CD4-positive, CD25-positive, alpha-beta regulatory T cell (primary cell): ENCODE measurements around the gene SLC35E2B. TPM values are rescaled to one million over a fixed set of nuclear protein-coding genes. Genes with fewer than 3 reads are reported as not detected.

Experiments
- ATAC-seq, 2 donors: fragments of 150-1000 bp; cut with Tn5 transposase; one replicate each; pipeline ENCODE4 v1.10.0; 2021; ENCODE audit warnings: low read depth in 2 of 2, moderate number of reproducible peaks in 2 of 2, moderate library complexity in 1 of 2
- DNase-seq, 3 donors: peaks; one replicate each; pipeline versions ENCODE4 v3.0.0 to v3.0.0-alpha.2; 2012 to 2022; ENCODE audit warnings: mixed read lengths in 1 of 3
- H3K27ac ChIP-seq: one replicate; pipeline ENCODE4 v1.7.0; 2013; ENCODE audit warnings: mild to moderate bottlenecking, low read length; ENCODE audit not compliant: insufficient read depth, poor library complexity, severe bottlenecking
- H3K27me3 ChIP-seq: one replicate; pipeline ENCODE4 v1.7.0; 2013; ENCODE audit warnings: low read length; ENCODE audit not compliant: control insufficient read depth, insufficient read depth
- H3K36me3 ChIP-seq: one replicate; pipeline ENCODE4 v1.7.0; 2013; ENCODE audit warnings: mild to moderate bottlenecking, low read length, moderate library complexity; ENCODE audit not compliant: control insufficient read depth, insufficient read depth
- H3K4me1 ChIP-seq: 2 replicates; pipeline ENCODE4 v1.7.0; 2013; ENCODE audit warnings: mild to moderate bottlenecking, low read length; ENCODE audit not compliant: insufficient read depth, control insufficient read depth, poor library complexity, severe bottlenecking
- H3K4me3 ChIP-seq: one replicate; pipeline ENCODE4 v1.7.0; 2013; ENCODE audit warnings: low read depth, mild to moderate bottlenecking, low read length, moderate library complexity
- H3K9me3 ChIP-seq, 2 experiments: 1 replicate in 1 of 2; 2 replicates in 1 of 2; pipeline ENCODE4 v1.7.0; 2013; ENCODE audit warnings: low read length in 2 of 2, mild to moderate bottlenecking in 1 of 2, moderate library complexity in 1 of 2; ENCODE audit not compliant: control insufficient read depth in 2 of 2
- H3K27ac Mint-ChIP-seq, 3 donors: one replicate each; pipeline ENCODE4 v1.8.0; 2020 to 2022; ENCODE audit warnings: mild to moderate bottlenecking in 3 of 3, mixed read lengths in 3 of 3, moderate library complexity in 2 of 3
- H3K27me3 Mint-ChIP-seq: one replicate; pipeline ENCODE4 v1.8.0; 2022; ENCODE audit warnings: mild to moderate bottlenecking, mixed read lengths
- H3K36me3 Mint-ChIP-seq: one replicate; pipeline ENCODE4 v1.8.0; 2020; ENCODE audit warnings: mixed read lengths
- H3K4me1 Mint-ChIP-seq, 4 donors: one replicate each; pipeline ENCODE4 v1.8.0; 2020 to 2022; ENCODE audit warnings: mixed read lengths in 4 of 4, mild to moderate bottlenecking in 1 of 4
- H3K4me3 Mint-ChIP-seq, 4 donors: one replicate each; pipeline ENCODE4 v1.8.0; 2020 to 2022; ENCODE audit warnings: mild to moderate bottlenecking in 4 of 4, mixed read lengths in 4 of 4, moderate library complexity in 3 of 4
- H3K9me3 Mint-ChIP-seq, 7 donors: one replicate each; pipeline ENCODE4 v1.8.0; 2020 to 2022; ENCODE audit warnings: mixed read lengths in 7 of 7, mild to moderate bottlenecking in 3 of 7, moderate library complexity in 2 of 7
- polyA plus RNA-seq, 4 donors: library from polyadenylated mRNA; unstranded; fragments of 300-500 nt; fragmentation: Illumina TruSeq; gene quantifications; one replicate each; pipeline ENCODE4 v1.2.3, GENCODE V29; 2021
- total RNA-seq: library from RNA; stranded (reverse); gene quantifications from one replicate; pipeline ENCODE4 v1.2.3, GENCODE V29; 2022

Gene SLC35E2B
- total and polyA plus RNA-seq, 5 donors from 2014 or later: 25.8 to 77.6 (median 31.7) TPM

- Histone ChIP-seq H3K27me3 (no peaks in the 10 kb centered on the region), H3K4me1 (peaks cover 29% of the 10 kb centered on the region), H3K9me3 (no peaks in the 10 kb centered on the region), H3K4me3 (no peak overlapping the region), H3K27ac (peak overlapping the region; percentile 79), H3K36me3 (no peaks in the 10 kb centered on the region)
- DNase-seq (peak; percentile 91 to 97 (median 97)), ATAC-seq (peak; percentile 84)
- H3K4me3 Mint-ChIP-seq: peak overlapping the region; percentile 85 to 94 (median 92)
- H3K27ac Mint-ChIP-seq: peak overlapping the region; percentile 72 to 97 (median 96)
- H3K36me3 Mint-ChIP-seq: no peaks in the 10 kb centered on the region
- H3K27me3 Mint-ChIP-seq: peaks cover 6% of the 10 kb centered on the region
- H3K9me3 Mint-ChIP-seq: peaks cover 0 to 2% (median 0%) of the 10 kb centered on the region in 7 donors
- H3K4me1 Mint-ChIP-seq: peaks cover 0 to 6% (median 3%) of the 10 kb centered on the region in 4 donors
Measured at GRCh38 chr1:1630191-1630964, 62.2 kb downstream of the SLC35E2B start.

- DNase-seq (peak; percentile 72 to 76 (median 75)), ATAC-seq (peak; percentile 33 to 46)
- Mint-ChIP-seq H3K27ac (peak overlapping the region; percentile 14 to 73 (median 72)), H3K36me3 (no peaks in the 10 kb centered on the region), H3K9me3 (peaks cover 0 to 2% (median 0%) of the 10 kb centered on the region in 7 donors), H3K4me1 (peaks cover 0 to 6% (median 3%) of the 10 kb centered on the region in 4 donors), H3K27me3 (peaks cover 6% of the 10 kb centered on the region), H3K4me3 (peak overlapping the region; percentile 73 to 86 (median 80))
- no peaks in the 10 kb centered on the region for H3K9me3 ChIP-seq
- no peaks in the 10 kb centered on the region for H3K27me3 ChIP-seq
- no peak overlapping the region for H3K4me3 ChIP-seq
- H3K36me3 ChIP-seq: no peaks in the 10 kb centered on the region
- H3K4me1 ChIP-seq: peaks cover 29% of the 10 kb centered on the region
- H3K27ac ChIP-seq: peak overlapping the region; percentile 79
Measured at GRCh38 chr1:1629430-1630190, 63.0 kb downstream of the SLC35E2B start.

- Histone ChIP-seq H3K9me3 (no peaks in the 10 kb centered on the region), H3K36me3 (no peaks in the 10 kb centered on the region), H3K27me3 (no peaks in the 10 kb centered on the region), H3K27ac (peak overlapping the region; percentile 79), H3K4me3 (no peak overlapping the region), H3K4me1 (peaks cover 29% of the 10 kb centered on the region)
- no peaks in the 10 kb centered on the region for H3K36me3 Mint-ChIP-seq
- H3K4me3 Mint-ChIP-seq: peak overlapping the region in 3 of 4 donors; percentile 26 to 46 (median 38)
- peaks cover 0 to 2% (median 0%) of the 10 kb centered on the region in 7 donors for H3K9me3 Mint-ChIP-seq
- ATAC-seq (no peak), DNase-seq (peak in 2 of 3 donors; percentile 34 to 53)
- no peak overlapping the region for H3K27ac Mint-ChIP-seq
- peaks cover 0 to 6% (median 3%) of the 10 kb centered on the region in 4 donors for H3K4me1 Mint-ChIP-seq
- H3K27me3 Mint-ChIP-seq: peaks cover 6% of the 10 kb centered on the region
Measured at GRCh38 chr1:1628754-1629429, 63.7 kb downstream of the SLC35E2B start.

- Histone ChIP-seq H3K36me3 (no peaks in the 10 kb centered on the region), H3K27ac (peak overlapping the region; percentile 79), H3K27me3 (no peaks in the 10 kb centered on the region), H3K4me3 (no peak overlapping the region), H3K9me3 (no peaks in the 10 kb centered on the region), H3K4me1 (peaks cover 29% of the 10 kb centered on the region)
- H3K4me1 Mint-ChIP-seq: peaks cover 0 to 6% (median 3%) of the 10 kb centered on the region in 4 donors
- H3K4me3 Mint-ChIP-seq: peak overlapping the region in 2 of 4 donors; percentile 43 to 51
- H3K9me3 Mint-ChIP-seq: peaks cover 0 to 2% (median 0%) of the 10 kb centered on the region in 7 donors
- peaks cover 6% of the 10 kb centered on the region for H3K27me3 Mint-ChIP-seq
- peak overlapping the region in 1 of 3 donors; percentile 14 for H3K27ac Mint-ChIP-seq
- H3K36me3 Mint-ChIP-seq: no peaks in the 10 kb centered on the region
- no peak for ATAC-seq
- no peak for DNase-seq
Measured at GRCh38 chr1:1627829-1628753, 64.5 kb downstream of the SLC35E2B start.

- peaks cover 0 to 8% (median 4%) of the 10 kb centered on the region in 4 donors for H3K4me1 Mint-ChIP-seq
- H3K9me3 ChIP-seq: no peaks in the 10 kb centered on the region
- H3K27ac ChIP-seq: no peak overlapping the region
- H3K36me3 Mint-ChIP-seq: no peaks in the 10 kb centered on the region
- H3K4me1 ChIP-seq: peaks cover 29% of the 10 kb centered on the region
- ATAC-seq: no peak
- no peaks in the 10 kb centered on the region for H3K36me3 ChIP-seq
- H3K9me3 Mint-ChIP-seq: peaks cover 0 to 2% (median 0%) of the 10 kb centered on the region in 7 donors
- peaks cover 6% of the 10 kb centered on the region for H3K27me3 Mint-ChIP-seq
- H3K27me3 ChIP-seq: no peaks in the 10 kb centered on the region
- DNase-seq: no peak
- no peak overlapping the region for H3K27ac Mint-ChIP-seq
- no peak overlapping the region for H3K4me3 ChIP-seq
- no peak overlapping the region for H3K4me3 Mint-ChIP-seq
Measured at GRCh38 chr1:1627261-1627828, 65.2 kb downstream of the SLC35E2B start.

GRCh38 chr1:1626207-1627141 is 66.1 kb downstream of the SLC35E2B start:
- Histone ChIP-seq H3K9me3 (no peaks in the 10 kb centered on the region), H3K36me3 (no peaks in the 10 kb centered on the region), H3K27ac (no peak overlapping the region), H3K4me3 (no peak overlapping the region), H3K27me3 (no peaks in the 10 kb centered on the region), H3K4me1 (peaks cover 20% of the 10 kb centered on the region)
- DNase-seq: no peak
- ATAC-seq: no peak
- Mint-ChIP-seq H3K9me3 (peaks cover 0 to 2% (median 0%) of the 10 kb centered on the region in 7 donors), H3K36me3 (no peaks in the 10 kb centered on the region), H3K27me3 (peaks cover 6% of the 10 kb centered on the region), H3K27ac (no peak overlapping the region), H3K4me1 (peaks cover 0 to 6% (median 4%) of the 10 kb centered on the region in 4 donors), H3K4me3 (no peak overlapping the region)
